ENCODE results near the gene C11orf21.

DNA sequence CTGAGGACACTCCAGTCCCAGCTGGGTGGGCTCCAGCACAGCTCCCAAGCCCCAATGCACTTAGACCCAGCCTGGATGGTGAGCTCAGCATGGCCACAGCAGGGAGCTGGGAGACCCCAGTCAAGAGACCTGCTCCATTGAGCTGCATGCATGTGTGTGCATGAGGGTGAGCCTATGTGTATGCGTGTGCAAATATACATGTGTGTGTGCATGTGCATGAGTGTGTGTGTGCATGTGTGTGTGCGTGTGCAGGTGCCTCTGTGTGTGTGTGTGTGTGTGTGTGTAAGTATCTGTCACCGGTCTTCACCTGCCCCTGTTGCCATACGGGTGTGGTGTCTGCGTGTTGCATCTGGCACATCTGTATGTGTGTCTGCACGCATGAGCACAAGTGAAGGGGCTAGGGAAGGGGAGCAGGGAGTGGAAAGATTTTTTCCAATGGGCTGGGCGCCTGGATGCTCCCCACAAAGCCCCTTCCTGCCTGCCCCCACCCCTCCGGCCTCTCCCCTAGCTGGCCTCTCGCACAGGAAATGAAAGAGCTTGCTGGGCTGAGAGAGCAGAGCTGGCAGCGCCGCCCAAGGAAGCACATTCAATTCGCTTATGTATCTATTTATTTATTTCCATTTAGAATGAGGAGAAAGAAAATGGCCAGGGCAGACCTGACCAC, 4.2 kb upstream of the C11orf21 start:
- TF ChIP-seq POLR2A (IDR thresholded peaks at IDR 0.05), result no peak
- TF ChIP-seq, protein P1, sequence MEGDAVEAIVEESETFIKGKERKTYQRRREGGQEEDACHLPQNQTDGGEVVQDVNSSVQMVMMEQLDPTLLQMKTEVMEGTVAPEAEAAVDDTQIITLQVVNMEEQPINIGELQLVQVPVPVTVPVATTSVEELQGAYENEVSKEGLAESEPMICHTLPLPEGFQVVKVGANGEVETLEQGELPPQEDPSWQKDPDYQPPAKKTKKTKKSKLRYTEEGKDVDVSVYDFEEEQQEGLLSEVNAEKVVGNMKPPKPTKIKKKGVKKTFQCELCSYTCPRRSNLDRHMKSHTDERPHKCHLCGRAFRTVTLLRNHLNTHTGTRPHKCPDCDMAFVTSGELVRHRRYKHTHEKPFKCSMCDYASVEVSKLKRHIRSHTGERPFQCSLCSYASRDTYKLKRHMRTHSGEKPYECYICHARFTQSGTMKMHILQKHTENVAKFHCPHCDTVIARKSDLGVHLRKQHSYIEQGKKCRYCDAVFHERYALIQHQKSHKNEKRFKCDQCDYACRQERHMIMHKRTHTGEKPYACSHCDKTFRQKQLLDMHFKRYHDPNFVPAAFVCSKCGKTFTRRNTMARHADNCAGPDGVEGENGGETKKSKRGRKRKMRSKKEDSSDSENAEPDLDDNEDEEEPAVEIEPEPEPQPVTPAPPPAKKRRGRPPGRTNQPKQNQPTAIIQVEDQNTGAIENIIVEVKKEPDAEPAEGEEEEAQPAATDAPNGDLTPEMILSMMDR (IDR thresholded peaks at IDR 0.05), result no peak
